K562 (cell line): Measurements from ENCODE around the gene RCC1. TPM values are rescaled to one million over a fixed set of nuclear protein-coding genes. Genes with fewer than 3 reads are reported as not detected.
A peak's percentile ranks its signal among the peaks of the same experiment; 100 is the strongest.

Experiments used
- CBFB ChIP-seq: sonication (generic); formaldehyde crosslinking; IDR thresholded peaks from 2 replicates; pipeline ENCODE4 v1.4.0; 2020; ENCODE audit warnings: mild to moderate bottlenecking, missing genetic modification reagents
- CHCHD3 ChIP-seq: fragments of 250-450 bp; sonication (Bioruptor Pico); IDR thresholded peaks from 2 replicates; pipeline ENCODE4 v2.1.2; 2022; ENCODE audit warnings: mild to moderate bottlenecking
- CREB1 ChIP-seq, 2 experiments: sonication (generic) in 1 of 2; formaldehyde crosslinking in 1 of 2; IDR thresholded peaks; 2 replicates each; pipeline versions ENCODE4 v1.6.1 to v1.8.0; 2012 to 2022; ENCODE audit warnings: inconsistent platforms in 1 of 2, mild to moderate bottlenecking in 1 of 2, missing genetic modification reagents in 1 of 2, moderate library complexity in 1 of 2
- ETV5 ChIP-seq: sonication (generic); formaldehyde crosslinking; IDR thresholded peaks from 2 replicates; pipeline ENCODE4 v1.4.0; 2020; ENCODE audit warnings: low read depth, mild to moderate bottlenecking, missing genetic modification reagents
- FOXP1 ChIP-seq: sonication (generic); formaldehyde crosslinking; IDR thresholded peaks from 2 replicates; pipeline ENCODE4 v1.8.0; 2022; ENCODE audit warnings: mild to moderate bottlenecking, missing genetic modification reagents
- GABPA ChIP-seq: fragments of 200-800 bp; sonication (Bioruptor generic); conservative IDR thresholded peaks from 2 replicates; pipeline ENCODE4 v1.6.1; 2016; ENCODE audit warnings: low read depth, missing genetic modification characterization, missing compliant biosample characterization
- GTF2A2 ChIP-seq: IDR thresholded peaks from 2 replicates; pipeline ENCODE4 v1.6.1; 2016; ENCODE audit warnings: mild to moderate bottlenecking, missing genetic modification characterization, missing compliant biosample characterization
- HCFC1 ChIP-seq: IDR thresholded peaks from 2 replicates; pipeline ENCODE4 v1.6.1; 2012; ENCODE audit warnings: low read depth, low read length, improper control_type of control experiment
- JUNB ChIP-seq: fragments of 450-650 bp; formaldehyde crosslinking; conservative IDR thresholded peaks from 2 replicates; pipeline ENCODE4 v1.4.0; 2020; ENCODE audit warnings: mild to moderate bottlenecking
- JUND ChIP-seq, 2 experiments: IDR thresholded peaks; 2 replicates in 1 of 2; 3 replicates in 1 of 2; pipeline ENCODE4 v1.6.1; 2011; ENCODE audit warnings: borderline replicate concordance in 2 of 2, low read depth in 2 of 2, low read length in 2 of 2, improper control_type of control experiment in 1 of 2, missing biosample characterization in 1 of 2, missing genetic modification characterization in 1 of 2, missing genetic modification reagents in 1 of 2
- LCOR ChIP-seq: sonication (generic); formaldehyde crosslinking; IDR thresholded peaks from 2 replicates; pipeline ENCODE4 v1.8.0; 2022; ENCODE audit warnings: mild to moderate bottlenecking, missing genetic modification reagents
- MIER1 ChIP-seq: fragments of 450-650 bp; IDR thresholded peaks from 2 replicates; pipeline ENCODE4 v1.6.1; 2016; ENCODE audit warnings: antibody characterized with exemption, mild to moderate bottlenecking, low read depth
- MYC ChIP-seq, 2 experiments: fragments of 250-450 bp in 1 of 2; sonication (Bioruptor Pico) in 1 of 2; IDR thresholded peaks; 2 replicates each; pipeline versions ENCODE4 v1.5.1 to v1.6.1; 2012 to 2021; ENCODE audit warnings: low read depth in 2 of 2, borderline replicate concordance in 1 of 2, improper control_type of control experiment in 1 of 2, low read length in 1 of 2, mild to moderate bottlenecking in 1 of 2, moderate library complexity in 1 of 2
- PTTG1 ChIP-seq: fragments of 450-650 bp; IDR thresholded peaks from 2 replicates; pipeline ENCODE4 v1.6.1; 2016; ENCODE audit warnings: low read depth, mild to moderate bottlenecking, missing genetic modification characterization, missing compliant biosample characterization
- SNAPC5 ChIP-seq: fragments of 250-450 bp; sonication (Bioruptor Pico); IDR thresholded peaks from 2 replicates; pipeline ENCODE4 v1.8.0; 2021; ENCODE audit warnings: moderate library complexity, mild to moderate bottlenecking, inconsistent platforms
- TSHZ1 ChIP-seq: fragments of 250-450 bp; sonication (Bioruptor Pico); IDR thresholded peaks from 2 replicates; pipeline ENCODE4 v1.4.0; 2020; ENCODE audit warnings: mild to moderate bottlenecking, moderate library complexity
- XRCC4 ChIP-seq: IDR thresholded peaks from one replicate; pipeline ENCODE4 v1.6.1; 2011; ENCODE audit not compliant: insufficient read depth, insufficient read length; ENCODE audit errors: extremely low read depth
- ZNF146 ChIP-seq: IDR thresholded peaks from one replicate; pipeline ENCODE4 v1.6.1; 2018; ENCODE audit warnings: missing compliant biosample characterization; ENCODE audit not compliant: unreplicated experiment
- ZNF232 ChIP-seq: sonication (generic); formaldehyde crosslinking; IDR thresholded peaks from 2 replicates; pipeline ENCODE4 v1.8.0; 2022; ENCODE audit warnings: mild to moderate bottlenecking, missing genetic modification reagents
- ZNF239 ChIP-seq: fragments of 250-450 bp; sonication (Bioruptor Pico); IDR thresholded peaks from 2 replicates; pipeline ENCODE4 v1.4.0; 2020; ENCODE audit warnings: mild to moderate bottlenecking
- ZNF644 ChIP-seq: fragments of 200-800 bp; sonication (Bioruptor generic); IDR thresholded peaks from 2 replicates; pipeline ENCODE4 v1.6.1; 2016; ENCODE audit warnings: low read depth, missing genetic modification characterization, missing compliant biosample characterization
- ZNF75A ChIP-seq: fragments of 450-650 bp; formaldehyde crosslinking; IDR thresholded peaks from 2 replicates; pipeline ENCODE4 v1.4.0; 2020; ENCODE audit warnings: mild to moderate bottlenecking
- polyA plus RNA-seq, 8 experiments: library from polyadenylated mRNA; depleted of rRNA in 4 of 8; stranded (reverse) in 5 of 8; unstranded in 3 of 8; fragments of >200 nt; fragmentation: Nextera tagmentation in 2 of 8; fragmentation: Illumina TruSeq in 1 of 8; extraction: Ambion mirVana in 2 of 8; extraction: Trizol in 1 of 8; gene quantifications; 2 replicates each; pipeline versions ENCODE4 v1.2.1 to v1.2.3, GENCODE V29; 2011 to 2014; ENCODE audit warnings: inconsistent platforms in 1 of 8, missing spikeins in 1 of 8
- total RNA-seq, 7 experiments: library from RNA; depleted of rRNA in 6 of 7; stranded (reverse); fragments of >200 nt in 6 of 7; fragmentation: Illumina TruSeq in 2 of 7; extraction: Trizol in 2 of 7; gene quantifications; 2 replicates each; pipeline versions ENCODE4 v1.2.1 to v1.2.3, GENCODE V29; 2011 to 2021; ENCODE audit warnings: low replicate concordance in 1 of 7
- TF ChIP-seq, protein P1 (sequence below): sonication (generic); formaldehyde crosslinking; IDR thresholded peaks from 2 replicates; pipeline ENCODE4 v1.8.0; 2022; ENCODE audit warnings: mild to moderate bottlenecking, missing genetic modification reagents

RCC1 gene
- total and polyA plus RNA-seq, 9 of the 15 experiments (the other 6 are each of a cell fraction or from before 2014, with no cell fraction given) = 16.4 to 202 (median 107) TPM

GRCh38 chr1:28510273-28510969 is 4.6 kb downstream of the RCC1 start (continued):
- TF ChIP-seq JUNB (CRISPR knock-in tag) = 0 out of 2 replicates have a peak, but pooled peaks have one; percentile 0
- no peak for TF ChIP-seq SNAPC5
- no peak for TF ChIP-seq PTTG1
- no peak for TF ChIP-seq JUND (IDR thresholded peaks at IDR 0.05; ENCODE audit: borderline replicate concordance, low read depth, low read length)
- TF ChIP-seq JUND (tag; IDR thresholded peaks at IDR 0.05; ENCODE audit: borderline replicate concordance, low read depth, low read length) = peak; percentile 63; the same call in 2 of the 3 replicates
- TF ChIP-seq ZNF232 = no peak
- no peak for TF ChIP-seq GABPA
- no peak for TF ChIP-seq ZNF644
- no peak for TF ChIP-seq MYC (IDR thresholded peaks at IDR 0.05; ENCODE audit: low read depth, low read length)
- peak; percentile 39; the same call in 1 of the 2 replicates for TF ChIP-seq MYC (CRISPR knock-in tag; IDR thresholded peaks at IDR 0.05; ENCODE audit: borderline replicate concordance, low read depth)
- no peak for TF ChIP-seq HCFC1
- TF ChIP-seq ZNF146 (CRISPR knock-in tag) = no peak
- TF ChIP-seq, protein P1, sequence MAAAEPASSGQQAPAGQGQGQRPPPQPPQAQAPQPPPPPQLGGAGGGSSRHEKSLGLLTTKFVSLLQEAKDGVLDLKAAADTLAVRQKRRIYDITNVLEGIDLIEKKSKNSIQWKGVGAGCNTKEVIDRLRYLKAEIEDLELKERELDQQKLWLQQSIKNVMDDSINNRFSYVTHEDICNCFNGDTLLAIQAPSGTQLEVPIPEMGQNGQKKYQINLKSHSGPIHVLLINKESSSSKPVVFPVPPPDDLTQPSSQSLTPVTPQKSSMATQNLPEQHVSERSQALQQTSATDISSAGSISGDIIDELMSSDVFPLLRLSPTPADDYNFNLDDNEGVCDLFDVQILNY (CRISPR knock-in tag) = peak; percentile 89; the same call in 1 of the 2 replicates
- no peak; the same call in 1 of the 2 replicates for TF ChIP-seq MIER1
- no peak for TF ChIP-seq XRCC4
- peak; percentile 28; the same call in 1 of the 2 replicates for TF ChIP-seq LCOR (CRISPR knock-in tag)
- TF ChIP-seq ETV5 (CRISPR knock-in tag) = no peak
- peak; percentile 27 for TF ChIP-seq CREB1 (IDR thresholded peaks at IDR 0.05)
- TF ChIP-seq CREB1 (CRISPR knock-in tag; IDR thresholded peaks at IDR 0.05) = no peak
- 0 out of 2 replicates have a peak, but pooled peaks have one; percentile 49 for TF ChIP-seq FOXP1 (CRISPR knock-in tag)
- peak; percentile 91 for TF ChIP-seq CHCHD3 (CRISPR knock-in tag)
- TF ChIP-seq TSHZ1 (CRISPR knock-in tag) = peak; percentile 52; the same call in 1 of the 2 replicates
- TF ChIP-seq GTF2A2 (tag) = no peak
- no peak for TF ChIP-seq ZNF239 (CRISPR knock-in tag)
- TF ChIP-seq CBFB = no peak
- TF ChIP-seq ZNF75A (CRISPR knock-in tag) = peak; percentile 11; the same call in 1 of the 2 replicates
